Activated T-helper 9 cell treated with anti-CD3 and anti-CD28 coated beads, Interleukin-2, amount 50 U/mL, for 16 hours (primary cell): Measurements from ENCODE around the gene ZNF845.
"Not testable (repeated sequence)": the region's sequence is repeated elsewhere in the genome, so short reads cannot be mapped to it uniquely, and the experiment has no call there.

ENCODE experiments used
- DNase-seq: peaks from one replicate; pipeline ENCODE4 v3.0.0-alpha.2; 2020; ENCODE audit warnings: low read depth

Gene ZNF845

DNA sequence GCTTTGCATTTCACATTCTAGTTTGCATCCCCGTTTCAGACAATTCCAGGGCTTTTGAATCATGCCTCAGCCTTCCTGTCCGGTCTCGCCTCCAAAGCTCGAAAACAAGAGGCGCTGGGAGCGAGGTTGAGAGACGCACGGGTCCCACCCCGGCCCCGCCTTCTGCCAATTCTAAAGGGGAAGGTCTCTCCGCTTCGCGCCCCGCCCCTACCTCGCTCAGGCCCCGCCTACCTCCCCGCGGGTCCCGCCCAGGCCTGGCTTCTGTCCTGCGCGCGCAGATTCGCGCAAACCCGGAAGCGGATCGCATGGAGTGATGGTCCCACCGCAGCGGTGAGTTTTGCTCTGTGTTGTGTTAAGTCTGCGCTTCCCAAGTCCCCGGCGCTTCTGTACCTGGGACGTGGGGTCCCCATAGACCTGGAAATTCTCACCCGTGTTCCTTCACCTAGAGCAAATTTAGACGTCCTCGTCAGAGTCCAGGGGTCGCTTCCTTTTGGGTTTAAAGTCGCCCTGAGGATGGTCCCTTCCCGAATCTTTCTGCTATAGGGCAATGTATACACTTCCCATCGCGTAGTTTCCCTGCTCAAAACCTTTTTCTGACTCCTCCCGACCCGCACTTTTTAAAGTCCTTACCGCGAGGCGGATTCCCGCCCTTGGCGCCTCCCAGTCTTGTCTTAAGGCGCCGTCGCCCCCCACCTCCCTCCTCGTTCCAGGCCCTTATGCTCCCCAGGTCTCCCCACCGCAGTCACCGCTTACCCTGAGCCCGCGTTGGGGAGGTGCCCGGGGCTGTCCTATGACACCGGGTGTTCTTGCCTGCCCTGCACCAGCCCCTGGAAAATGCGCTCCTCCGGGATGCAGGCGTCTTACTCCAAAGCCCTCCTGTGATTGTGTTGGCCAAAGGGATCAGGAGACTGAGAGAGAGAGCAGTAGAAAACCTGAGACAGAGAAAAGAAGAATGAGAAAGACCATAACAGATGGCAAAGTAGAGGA, at the start of gene ZNF845:
Gene ZNF845 (plus strand): TSS at position 287 of the 987 bp plus-strand sequence. CDS start 7,559 bp downstream, outside the sequence.
- peak; percentile 90 for DNase-seq

DNA sequence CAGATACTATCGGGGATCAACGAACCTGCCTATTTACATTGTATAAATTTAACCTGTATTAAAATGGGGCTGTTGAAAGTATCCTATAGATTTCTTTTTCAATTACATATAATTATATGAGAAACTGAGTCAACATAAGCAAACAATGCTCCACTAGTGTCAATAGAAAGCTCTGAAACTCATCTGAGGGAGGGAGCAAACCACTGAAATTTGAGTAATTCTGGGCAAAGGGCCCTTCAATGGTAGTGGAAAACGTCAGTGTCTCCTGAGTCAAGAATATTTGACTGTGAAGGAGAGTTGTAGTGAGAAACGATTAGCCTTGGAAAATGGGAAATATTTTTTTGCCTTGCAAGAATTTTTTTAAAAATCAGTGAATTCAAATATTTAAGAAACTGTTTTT, 48.5 kb upstream of the ZNF845 start:
- no peak for DNase-seq

DNA sequence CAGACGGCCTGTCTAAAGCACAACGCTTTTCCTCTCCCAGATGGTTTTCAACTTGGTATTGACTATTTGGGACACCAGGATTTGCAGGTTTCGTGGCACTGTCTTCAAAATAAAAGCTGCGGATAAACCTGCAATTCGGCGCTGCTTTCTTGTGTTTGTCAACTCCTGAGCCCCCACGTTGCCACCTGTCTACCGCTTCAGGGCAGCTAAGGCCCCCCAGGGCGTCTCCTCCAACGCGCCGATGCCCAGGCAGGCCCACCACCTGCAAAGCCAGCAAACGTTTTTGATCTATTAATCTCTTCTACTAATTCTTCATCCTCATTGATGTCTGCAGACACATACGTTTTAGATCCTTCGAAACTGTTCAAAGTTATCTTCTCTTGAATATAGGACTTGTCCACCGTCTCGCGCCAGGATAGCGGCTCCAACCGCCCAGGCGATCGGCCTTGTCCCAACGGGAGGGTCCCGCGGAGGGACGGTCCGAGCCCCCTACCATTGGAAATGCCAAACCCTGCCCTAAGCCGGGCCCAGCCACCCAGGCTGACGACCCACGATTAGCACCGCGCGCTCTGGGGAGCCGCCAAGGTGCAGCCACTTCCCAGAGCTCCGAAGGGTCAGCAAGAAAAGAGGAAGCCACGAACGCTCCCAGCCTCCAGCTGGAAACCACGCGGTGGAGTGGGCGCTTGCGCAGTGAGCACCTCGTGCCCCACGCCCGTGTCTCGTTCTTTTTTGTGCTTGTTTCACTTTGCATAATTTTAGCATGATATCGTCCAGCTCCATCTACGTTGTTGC, 42.6 kb upstream of the ZNF845 start:
- DNase-seq = no peak

DNA sequence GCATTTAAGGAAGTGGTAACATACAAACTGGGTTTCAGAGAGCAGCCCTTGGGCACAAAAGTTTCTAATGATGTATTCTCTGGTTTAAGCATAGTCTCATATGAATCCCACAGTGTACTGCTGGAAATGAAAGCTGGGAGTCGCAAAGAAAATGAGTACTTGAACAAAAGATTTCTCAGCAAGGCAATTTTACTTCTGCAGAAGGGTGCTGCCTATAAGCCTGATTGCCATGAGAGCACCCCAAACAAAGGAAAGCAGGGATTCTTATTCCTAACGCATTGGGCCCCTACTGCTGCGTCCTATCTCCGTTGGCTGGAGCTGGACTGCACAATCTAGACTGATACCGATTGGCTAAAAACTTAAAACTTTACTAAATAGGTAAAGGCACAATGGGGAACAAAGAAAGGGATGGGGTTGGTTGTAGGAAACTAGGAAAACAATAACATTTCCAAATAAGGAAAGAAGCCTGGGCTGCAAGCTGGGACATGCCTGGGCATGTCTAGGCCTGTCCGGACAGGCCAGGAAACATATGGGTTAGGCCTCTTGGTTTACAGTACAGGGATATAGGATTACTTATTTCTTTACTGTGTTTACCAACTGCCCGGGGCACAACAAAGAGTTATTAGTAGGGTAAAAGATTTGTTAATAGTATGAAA, 38.6 kb upstream of the ZNF845 start:
- no peak for DNase-seq

DNA sequence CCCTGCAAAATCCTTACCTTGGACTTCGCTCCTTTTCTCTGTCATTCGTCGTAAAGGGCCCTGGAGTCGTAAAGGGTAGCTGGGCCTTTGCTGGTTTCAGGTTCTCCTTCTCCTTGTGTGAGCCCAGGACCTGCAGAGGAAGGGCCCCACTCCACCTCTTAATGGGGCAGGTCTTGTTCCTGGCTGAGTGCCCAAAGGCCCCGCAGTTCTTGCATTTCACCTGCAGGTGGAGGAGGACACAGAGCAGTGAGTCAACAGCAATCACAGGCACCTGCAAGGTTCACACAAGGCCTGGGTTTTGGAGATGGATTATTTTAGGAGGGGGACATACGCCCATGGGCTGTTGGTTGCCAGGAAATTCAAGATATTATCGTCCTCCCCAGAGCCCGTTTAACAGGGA, 32.2 kb upstream of the ZNF845 start:
- not testable (repeated sequence) for DNase-seq

DNA sequence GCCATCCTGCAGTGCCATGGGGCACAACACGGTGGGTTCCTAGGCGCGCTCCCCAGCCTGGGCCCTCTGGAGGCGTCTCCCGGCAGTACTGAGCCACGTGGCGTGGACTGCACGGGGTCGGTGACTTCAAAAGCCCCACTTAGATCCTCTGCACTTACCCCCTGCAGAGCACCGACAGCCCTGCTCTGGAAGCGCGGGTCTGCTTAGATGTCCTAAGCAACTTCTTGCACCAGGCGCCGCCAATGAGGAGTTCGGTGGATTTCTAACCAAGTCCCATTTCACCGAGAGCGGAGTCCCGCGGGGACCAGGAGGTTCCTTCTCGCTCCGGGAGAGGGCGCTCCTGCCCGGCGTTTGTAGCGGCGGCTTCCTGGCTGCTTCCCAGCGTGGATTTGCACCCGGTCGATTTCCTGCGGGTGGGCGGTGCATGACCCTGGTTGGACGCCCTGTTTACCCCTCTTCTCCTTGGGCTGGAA, 25.2 kb upstream of the ZNF845 start:
- no peak for DNase-seq

DNA sequence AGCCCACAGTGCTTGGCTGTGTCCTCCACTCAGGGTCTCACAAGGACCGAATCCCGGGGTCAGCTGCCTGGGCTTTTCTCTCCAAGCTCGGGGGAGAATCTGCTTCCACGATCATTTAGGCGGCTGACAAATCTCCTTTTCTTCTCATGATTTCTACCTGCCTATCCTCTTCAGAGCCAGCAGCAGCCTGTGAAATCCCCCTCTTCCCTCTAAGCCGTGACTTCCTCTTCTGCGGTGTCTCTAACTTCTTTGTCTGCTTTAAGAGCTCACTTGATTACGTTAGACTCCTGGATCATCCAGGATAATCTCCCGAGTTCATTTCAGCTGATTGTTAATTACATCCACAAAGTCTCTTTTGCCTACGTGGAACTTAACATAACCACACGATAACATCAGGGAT, 22.5 kb upstream of the ZNF845 start:
- no peak for DNase-seq

DNA sequence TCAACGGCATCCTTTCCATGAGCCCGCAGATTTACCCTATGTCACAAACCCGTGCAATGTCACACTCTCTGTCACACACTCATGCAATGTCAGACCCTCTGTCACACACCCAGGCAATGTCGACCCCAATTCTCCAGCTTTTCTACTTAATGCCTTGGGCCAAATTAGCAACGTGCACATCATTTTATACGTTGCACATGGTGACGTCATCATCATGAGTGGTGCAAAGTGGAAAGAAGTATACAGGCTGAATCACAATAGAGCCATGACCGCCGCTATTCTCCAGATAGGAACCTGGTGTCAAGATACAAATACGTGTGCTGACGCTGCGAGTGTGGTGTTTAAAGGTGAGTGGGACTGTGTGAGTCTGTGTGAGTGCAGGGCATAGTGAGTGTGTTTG, 21.7 kb upstream of the ZNF845 start:
- no peak for DNase-seq

DNA sequence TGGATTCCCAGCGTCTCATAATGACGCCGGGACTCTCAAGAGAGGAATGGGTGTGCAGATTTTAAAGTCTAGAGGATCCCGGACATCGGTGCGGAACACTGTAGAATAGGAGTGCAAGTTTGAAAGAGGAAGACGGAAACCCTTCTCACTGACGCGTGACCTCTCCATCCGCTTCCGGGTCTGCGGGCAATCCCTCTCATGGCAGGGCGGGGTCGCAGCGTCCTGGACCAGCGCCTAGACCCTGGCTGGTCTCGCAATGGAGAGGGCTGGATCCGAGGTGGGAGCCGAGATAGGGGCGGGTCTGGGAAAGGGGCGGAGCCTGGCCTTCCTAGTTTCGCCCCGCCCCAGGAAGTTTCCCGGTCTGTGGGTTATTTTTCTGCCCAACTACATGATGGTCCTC, 4.6 kb upstream of the ZNF845 start:
- DNase-seq = no peak

DNA sequence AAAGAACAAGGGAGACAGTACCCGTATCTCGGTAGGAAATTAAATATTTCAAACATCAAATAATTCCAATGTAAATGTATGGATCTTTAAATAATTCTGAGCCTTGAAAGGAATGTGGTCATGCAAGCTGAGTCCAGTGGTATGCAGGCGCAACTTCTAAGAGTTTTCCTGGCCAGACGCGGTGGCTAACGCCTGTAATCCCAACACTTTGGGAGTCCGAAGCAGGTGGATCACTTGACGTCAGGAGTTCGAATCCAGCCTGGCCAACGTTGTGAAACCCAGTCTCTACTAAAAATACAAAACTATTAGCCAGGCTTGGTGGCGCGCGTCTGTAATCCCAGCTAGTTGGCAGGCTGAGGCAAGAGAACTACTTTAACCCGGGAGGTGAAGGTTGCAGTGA, 1.1 kb upstream of the ZNF845 start:
- no peak for DNase-seq

DNA sequence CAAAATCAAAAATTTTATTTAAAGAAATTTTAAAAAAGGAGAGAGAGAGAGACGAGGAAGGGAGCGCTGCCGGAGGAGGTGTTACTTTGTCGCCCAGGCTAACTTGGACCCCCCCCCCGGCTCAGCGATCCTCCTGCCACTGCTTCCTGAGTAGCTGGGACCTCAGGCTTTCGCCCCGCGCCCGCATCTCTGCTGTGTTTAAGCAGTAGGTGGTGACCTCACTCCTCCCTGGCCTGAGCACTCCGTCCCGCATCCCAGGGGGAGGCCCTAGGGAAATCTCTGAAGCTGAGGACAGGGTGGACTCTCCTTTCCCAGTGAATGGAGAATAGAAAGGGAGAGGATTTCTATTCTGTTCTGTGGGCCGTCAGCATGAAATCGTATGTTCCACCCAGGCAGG, 485 bp upstream of the ZNF845 start:
- DNase-seq = peak; percentile 7

DNA sequence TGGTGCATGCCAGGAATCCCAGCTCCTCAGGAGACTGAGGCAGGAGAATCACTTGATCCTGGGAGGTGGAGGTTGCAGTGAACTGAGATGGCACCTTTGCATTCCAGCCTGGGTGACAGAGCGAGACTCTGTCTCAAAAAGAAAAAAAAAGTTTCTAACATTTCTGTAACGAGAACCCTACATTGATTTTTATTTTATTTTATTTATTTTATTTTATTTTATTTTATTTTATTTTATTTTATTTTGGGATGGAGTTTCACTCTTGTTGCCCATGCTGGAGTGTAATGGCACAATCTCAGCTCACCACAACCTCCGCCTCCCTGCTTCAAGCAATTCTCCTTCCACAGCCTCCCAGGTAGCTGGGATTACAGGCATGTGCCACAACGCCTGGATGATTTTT, 10.9 kb downstream of the ZNF845 start:
- not testable (repeated sequence) for DNase-seq

DNA sequence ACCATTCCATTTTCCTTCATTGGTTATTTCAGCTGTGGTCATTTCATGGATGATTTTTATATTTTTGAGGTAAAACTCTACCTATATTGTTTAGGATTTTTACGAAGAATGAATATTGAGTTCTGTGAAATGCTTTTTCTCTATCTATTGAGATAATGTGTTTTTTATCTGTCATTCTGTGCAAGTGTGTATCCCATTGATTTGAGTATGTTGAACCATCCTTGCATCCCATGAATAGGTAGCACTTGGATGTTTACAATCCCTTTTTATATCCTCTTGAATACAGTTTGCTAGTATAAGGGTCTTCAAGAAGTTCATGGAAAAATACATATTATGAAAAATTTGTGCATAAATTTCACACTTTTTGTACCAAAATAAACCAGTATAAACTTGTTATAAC, 22.2 kb downstream of the ZNF845 start:
- no peak for DNase-seq

DNA sequence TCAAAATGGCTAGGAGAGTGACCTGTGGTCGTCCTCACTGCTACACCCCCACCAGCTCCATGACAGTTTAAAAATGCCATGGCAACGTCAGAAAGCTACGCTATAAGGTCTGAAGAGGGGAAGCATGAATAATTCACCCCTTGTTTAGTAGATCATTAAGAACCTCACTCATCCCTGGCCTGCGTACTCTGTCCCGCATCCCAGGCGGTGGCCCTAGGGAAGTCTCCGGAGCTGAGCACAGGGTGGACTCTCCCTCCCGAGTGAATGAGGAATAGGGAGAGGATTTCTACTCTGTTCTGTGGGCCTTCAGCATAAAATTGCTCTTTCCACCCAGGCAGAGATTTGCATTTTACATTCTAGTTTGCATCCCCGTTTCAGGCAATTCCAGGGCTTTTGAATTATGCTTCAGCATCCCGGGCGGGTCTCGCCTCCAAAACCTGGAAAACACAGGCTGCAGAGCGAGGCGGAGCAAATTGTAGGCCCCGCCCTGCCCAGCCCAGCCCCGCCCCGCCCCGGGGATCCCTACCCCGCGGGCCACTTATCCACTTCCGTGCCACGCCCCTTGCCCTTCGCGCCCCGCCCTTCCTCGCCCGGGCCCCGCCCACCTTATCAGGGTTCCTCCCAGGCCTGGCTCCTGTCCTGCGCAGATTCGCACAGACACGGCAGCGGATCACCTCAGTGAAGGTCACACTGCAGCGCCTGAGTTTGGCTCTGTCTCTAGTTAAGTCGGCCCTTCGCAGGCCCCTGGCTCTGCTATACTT, 24.5 kb downstream of the ZNF845 start:
- DNase-seq = no peak

DNA sequence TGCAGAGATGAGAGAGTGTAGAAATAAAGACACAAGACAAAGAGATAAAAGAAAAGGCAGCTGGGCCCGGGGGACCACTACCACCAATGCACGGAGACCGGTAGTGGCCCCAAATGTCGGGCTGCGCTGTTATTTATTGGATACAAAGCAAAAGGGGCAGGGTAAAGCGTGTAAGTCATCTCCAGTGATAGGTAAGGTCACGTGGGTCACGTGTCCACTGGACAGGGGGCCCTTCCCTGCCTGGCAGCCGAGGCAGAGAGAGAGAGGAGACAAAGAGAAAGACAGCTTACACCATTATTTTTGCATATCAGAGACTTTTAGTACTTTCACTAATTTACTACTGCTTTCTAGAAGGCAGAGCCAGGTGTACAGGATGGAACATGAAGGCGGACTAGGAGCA, 26.5 kb downstream of the ZNF845 start:
- not testable (repeated sequence) for DNase-seq

DNA sequence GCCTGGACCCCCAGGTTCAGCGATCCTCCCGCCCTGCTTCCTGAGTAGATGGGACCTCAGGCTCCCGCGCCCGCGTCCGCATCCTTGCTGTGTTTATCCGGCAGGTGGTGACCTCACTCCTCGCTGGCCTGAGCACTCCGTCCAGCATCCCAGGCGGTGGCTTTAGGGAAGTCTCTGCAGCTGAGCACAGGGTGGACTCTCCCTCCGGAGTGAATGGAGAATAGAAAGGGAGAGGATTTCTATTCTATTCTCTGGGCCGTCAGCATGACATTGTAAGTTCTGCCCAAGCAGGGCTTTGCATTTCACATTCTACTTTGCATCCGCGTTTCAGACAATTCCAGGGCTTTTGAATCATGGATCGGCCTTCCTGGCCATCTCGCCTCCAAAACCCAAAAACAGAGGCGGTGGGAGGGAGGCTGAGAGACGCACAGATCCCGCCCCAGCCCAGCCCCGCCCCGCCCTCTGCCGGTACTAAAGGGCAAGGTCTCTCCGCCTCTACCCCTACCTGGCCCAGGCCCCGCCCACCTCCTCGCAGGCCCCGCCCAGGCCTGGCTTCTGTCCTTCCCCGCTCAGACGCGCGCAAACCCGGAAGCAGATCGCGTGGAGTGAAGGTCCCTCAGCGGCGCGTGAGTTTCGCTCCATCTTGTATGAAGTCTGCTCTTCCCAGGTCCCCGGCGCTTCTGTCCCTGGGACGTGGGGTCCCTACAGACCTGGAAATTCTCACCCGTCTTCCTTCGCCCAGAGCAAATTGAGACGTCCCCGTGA, 31.8 kb downstream of the ZNF845 start, which contains the start of gene ZNF525:
Gene ZNF525 (plus strand): TSS at position 572 of the 765 bp plus-strand sequence. CDS start 6,577 bp downstream, outside the sequence.
- DNase-seq = peak; percentile 96

DNA sequence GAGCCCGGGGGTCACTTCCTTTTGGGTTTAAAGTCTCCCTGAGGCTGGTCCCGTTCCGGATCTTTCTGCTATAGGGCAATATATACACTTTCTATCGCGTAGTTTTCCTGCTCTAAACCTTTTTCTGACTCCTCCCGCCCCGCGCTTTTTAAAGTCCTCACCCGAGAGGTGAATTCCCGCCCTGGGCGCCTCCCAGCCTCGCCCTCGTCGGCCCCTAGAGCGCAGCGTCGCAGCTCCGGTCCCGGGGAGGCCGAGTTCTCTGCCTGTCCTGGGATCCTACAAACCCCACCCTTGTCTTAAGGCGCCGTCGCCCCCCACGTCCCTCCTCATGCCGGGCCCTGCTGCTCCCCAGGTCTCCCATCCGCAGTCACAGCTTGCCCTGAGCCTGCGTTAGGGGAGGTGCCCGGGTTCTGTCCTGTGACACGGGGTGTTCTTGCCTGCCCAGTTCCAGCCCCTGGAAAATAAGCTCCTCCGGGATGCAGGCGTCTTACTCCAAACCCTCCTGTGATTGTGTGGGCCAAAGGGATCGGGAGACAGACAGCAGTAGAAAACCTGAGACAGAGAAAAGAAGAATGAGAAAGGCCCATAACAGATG, 32.4 kb downstream of the ZNF845 start:
- DNase-seq = peak; percentile 13

DNA sequence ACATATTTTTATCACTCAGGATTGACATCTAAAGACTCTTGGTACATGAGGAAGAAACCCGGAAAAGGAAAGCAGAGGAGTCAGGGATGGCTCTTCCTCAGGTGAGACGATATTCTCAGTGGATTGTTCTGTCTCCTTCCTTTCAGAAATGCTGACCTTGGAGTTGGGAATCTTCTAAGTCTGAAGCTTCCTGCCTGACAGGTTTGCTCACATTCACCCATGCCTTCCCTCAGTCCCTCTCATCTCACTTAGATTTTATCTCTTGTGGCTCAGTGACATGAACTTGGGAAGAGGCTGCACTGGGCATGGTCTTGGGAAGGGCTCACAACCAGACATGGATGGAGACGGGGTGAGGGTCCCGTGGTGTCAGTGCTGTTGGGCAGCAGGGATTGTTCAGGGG, 38.6 kb downstream of the ZNF845 start:
- no peak for DNase-seq

DNA sequence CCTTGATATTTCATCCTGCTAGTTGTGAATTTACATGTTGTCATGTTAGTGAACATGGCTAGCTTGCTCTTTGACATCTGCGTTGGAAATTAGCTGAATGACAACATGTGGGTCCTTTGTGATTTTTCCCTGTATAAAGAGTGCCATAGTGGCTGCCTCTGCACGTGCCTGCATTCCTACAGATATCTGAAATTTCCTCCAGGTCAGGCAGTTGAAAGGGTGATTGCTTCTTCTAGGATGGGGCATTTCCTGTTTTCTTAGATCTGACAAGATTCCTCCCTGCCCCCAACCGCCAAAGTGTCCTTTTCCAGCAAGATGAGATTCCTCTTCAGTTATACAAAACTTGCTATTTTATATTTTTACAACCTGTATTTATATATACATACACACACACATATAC, 40.7 kb downstream of the ZNF845 start:
- no peak for DNase-seq

DNA sequence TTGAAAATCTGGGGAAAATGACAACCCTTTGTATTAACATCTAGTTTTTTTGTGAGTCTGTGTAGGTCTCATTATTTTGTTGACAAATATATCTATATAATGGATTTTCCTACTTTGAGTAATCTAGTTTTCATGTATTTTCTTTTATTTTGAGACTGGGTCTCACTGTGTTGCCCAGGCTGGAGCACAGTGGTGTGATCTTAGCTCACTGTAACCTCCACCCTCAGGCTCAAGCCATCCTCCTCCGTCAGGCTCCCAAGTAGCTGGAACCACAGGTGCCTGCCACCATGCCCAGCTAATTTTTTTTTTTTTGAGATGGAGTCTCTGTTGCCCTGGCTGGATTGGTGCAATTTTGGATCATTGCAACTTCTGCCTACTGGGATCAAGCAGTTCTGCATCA, 41.2 kb downstream of the ZNF845 start:
- DNase-seq = no peak
